Tibial nerve (tissue), 4 donors: ENCODE results near the gene RIN1. TPM values are rescaled to one million over a fixed set of nuclear protein-coding genes. Genes with fewer than 3 reads are reported as not detected.

Experiments
- DNase-seq, 2 donors: peaks; one replicate each; pipeline ENCODE4 v3.0.0-alpha.2; 2019; ENCODE audit warnings: low spot score in 2 of 2
- H3K27ac ChIP-seq, 4 donors: fragments of 200-600 bp; sonication (generic) in 3 of 4; one replicate each; pipeline ENCODE4 v1.5.1; 2017 to 2019; ENCODE audit warnings: mild to moderate bottlenecking in 1 of 4
- H3K27me3 ChIP-seq, 2 donors: fragments of 200-600 bp; sonication (generic) in 1 of 2; one replicate each; pipeline versions ENCODE4 v1.5.1 to v1.6.0; 2017 to 2019
- H3K36me3 ChIP-seq, 3 donors: fragments of 200-600 bp; sonication (generic); one replicate each; pipeline ENCODE4 v1.5.1; 2018 to 2019
- H3K4me1 ChIP-seq, 4 donors: fragments of 200-600 bp; sonication (generic) in 3 of 4; one replicate each; pipeline ENCODE4 v1.5.1; 2017 to 2019
- H3K4me3 ChIP-seq, 4 donors: fragments of 200-600 bp; sonication (generic) in 3 of 4; one replicate each; pipeline ENCODE4 v1.5.1; 2017 to 2019; ENCODE audit warnings: mild to moderate bottlenecking in 1 of 4, moderate library complexity in 1 of 4
- H3K9me3 ChIP-seq, 4 donors: fragments of 200-600 bp; sonication (generic) in 3 of 4; one replicate each; pipeline ENCODE4 v1.5.1; 2017 to 2019
- CTCF ChIP-seq, 5 experiments: fragments of 200-600 bp in 3 of 5; fragments of 450-650 bp in 2 of 5; sonication (generic) in 3 of 5; IDR thresholded peaks; one replicate each; pipeline ENCODE4 v1.5.1; 2016 to 2019; ENCODE audit warnings: antibody characterized with exemption in 5 of 5, mild to moderate bottlenecking in 3 of 5, moderate library complexity in 2 of 5
- EP300 ChIP-seq, 2 donors: sonication (generic); formaldehyde crosslinking; IDR thresholded peaks; one replicate each; pipeline ENCODE4 v1.6.1; 2017; ENCODE audit warnings: antibody characterized with exemption in 2 of 2, mild to moderate bottlenecking in 1 of 2
- POLR2A ChIP-seq, 2 donors: fragments of 450-650 bp; IDR thresholded peaks; one replicate each; pipeline ENCODE4 v1.6.1; 2017; ENCODE audit warnings: antibody characterized with exemption in 2 of 2, mild to moderate bottlenecking in 2 of 2, moderate library complexity in 2 of 2
- WGBS, 2 donors: methylation state at CpG; one replicate each; pipeline ENCODE4 v1.1.5; 2018; 5-methylcytosine and 5-hydroxymethylcytosine counted together
- total RNA-seq, 4 donors: library from RNA; depleted of rRNA; stranded (reverse); fragments of >200 nt; gene quantifications; one replicate each; pipeline ENCODE4 v1.1.0, GENCODE V29; 2016

Gene RIN1
- total RNA-seq, 4 donors from 2014 or later = 2.4 to 14.1 (median 4.1) TPM

GRCh38 chr11:66365711-66366619 is 29.7 kb upstream of the RIN1 start:
- peaks cover 0 to 21% of the 10 kb centered on the region in 2 donors for H3K27me3 ChIP-seq
- H3K4me1 ChIP-seq = peaks cover 0 to 2% (median under 1%) of the 10 kb centered on the region in 4 donors
- DNase-seq = no peak
- WGBS, 2 donors = 62 to 66% methylated on average over 11 to 14 of the region's 14 CpGs
- TF ChIP-seq CTCF (IDR thresholded peaks at IDR 0.05) (no peak), EP300 (IDR thresholded peaks at IDR 0.05) (no peak), POLR2A (IDR thresholded peaks at IDR 0.05) (no peak)
- H3K36me3 ChIP-seq = peaks cover 0 to 12% (median 0%) of the 10 kb centered on the region in 3 donors
- H3K27ac ChIP-seq = no peak overlapping the region
- no peaks in the 10 kb centered on the region for H3K9me3 ChIP-seq
- H3K4me3 ChIP-seq = no peak overlapping the region

GRCh38 chr11:66365166-66365565 is 28.9 kb upstream of the RIN1 start:
- Histone ChIP-seq H3K9me3 (no peaks in the 10 kb centered on the region), H3K27me3 (peaks cover 0 to 13% of the 10 kb centered on the region in 2 donors), H3K27ac (no peak overlapping the region), H3K36me3 (peaks cover 0 to 13% (median 0%) of the 10 kb centered on the region in 3 donors), H3K4me1 (no peaks in the 10 kb centered on the region), H3K4me3 (no peak overlapping the region)
- 85 to 90% methylated on average over 3 to 6 of the region's 6 CpGs for WGBS, 2 donors
- TF ChIP-seq EP300 (IDR thresholded peaks at IDR 0.05) (no peak), CTCF (IDR thresholded peaks at IDR 0.05) (no peak), POLR2A (IDR thresholded peaks at IDR 0.05) (no peak)
- no peak for DNase-seq

GRCh38 chr11:66363805-66364535 is 27.7 kb upstream of the RIN1 start:
- Histone ChIP-seq H3K9me3 (no peaks in the 10 kb centered on the region), H3K4me3 (no peak overlapping the region), H3K27ac (no peak overlapping the region), H3K27me3 (peaks cover 0 to 3% of the 10 kb centered on the region in 2 donors), H3K4me1 (no peaks in the 10 kb centered on the region), H3K36me3 (peaks cover 0 to 13% (median 0%) of the 10 kb centered on the region in 3 donors)
- WGBS, 2 donors = 65 to 71% methylated on average over 15 of the region's 15 CpGs
- DNase-seq = no peak
- no peak for TF ChIP-seq POLR2A (IDR thresholded peaks at IDR 0.05)
- peak in 3 of 5 experiments; percentile 13 to 40 (median 31) for TF ChIP-seq CTCF (IDR thresholded peaks at IDR 0.05)

- H3K27ac ChIP-seq = no peak overlapping the region
Measured at GRCh38 chr11:66363187-66363601, 27.0 kb upstream of the RIN1 start.

More at GRCh38 chr11:66363187-66363601, 27.0 kb upstream of the RIN1 start:
- Histone ChIP-seq H3K27me3 (no peaks in the 10 kb centered on the region), H3K9me3 (no peaks in the 10 kb centered on the region), H3K36me3 (peaks cover 0 to 13% (median 0%) of the 10 kb centered on the region in 3 donors), H3K4me3 (no peak overlapping the region), H3K4me1 (no peaks in the 10 kb centered on the region)
- DNase-seq = no peak
- 88 to 92% methylated on average over 14 of the region's 14 CpGs for WGBS, 2 donors
- no peak for TF ChIP-seq EP300 (IDR thresholded peaks at IDR 0.05)
- TF ChIP-seq CTCF (IDR thresholded peaks at IDR 0.05) = no peak
- no peak for TF ChIP-seq POLR2A (IDR thresholded peaks at IDR 0.05)
